OCI-LY3 (cell line): Measurements from ENCODE around the gene ELMO1.

ENCODE experiments used
- H2AFZ ChIP-seq: fragments of 200-600, 300-600 bp; shearing (Covaris generic); 2 replicates; pipeline ENCODE4 v1.6.0; 2014; ENCODE audit warnings: antibody characterized with exemption, low read depth, low read length
- H3K27ac ChIP-seq: fragments of 200-600, 300-600 bp; sonication (generic); 2 replicates; pipeline ENCODE4 v1.5.1; 2014; ENCODE audit warnings: mild to moderate bottlenecking, low read length, moderate library complexity, mixed read lengths
- H3K27me3 ChIP-seq: fragments of 200-600, 300-600 bp; sonication (generic); 2 replicates; pipeline ENCODE4 v1.6.1; 2014; ENCODE audit warnings: low read depth, low read length, mixed read lengths
- H3K36me3 ChIP-seq: fragments of 200-600, 300-600 bp; sonication (generic); replicated peaks from 2 replicates; pipeline ENCODE3; 2014; ENCODE audit warnings: low read depth, low read length, mixed read lengths
- H3K4me1 ChIP-seq: fragments of 300-600, 200-600 bp; sonication (generic); 2 replicates; pipeline ENCODE4 v1.6.1; 2014; ENCODE audit warnings: low read length, mixed read lengths
- H3K4me2 ChIP-seq: fragments of 200-600, 300-600 bp; sonication (generic); 2 replicates; pipeline ENCODE4 v1.6.1; 2014; ENCODE audit warnings: low read length, mixed read lengths
- H3K4me3 ChIP-seq: fragments of 300-600, 200-600 bp; sonication (generic); 2 replicates; pipeline ENCODE4 v1.5.1; 2014; ENCODE audit warnings: antibody characterized with exemption, mild to moderate bottlenecking, low read length, moderate library complexity
- H3K79me2 ChIP-seq: fragments of 300-600, 200-600 bp; shearing (Covaris generic); 2 replicates; pipeline ENCODE4 v1.6.1; 2014; ENCODE audit warnings: mild to moderate bottlenecking, low read length, mixed read lengths
- H3K9ac ChIP-seq: fragments of 300-600, 200-600 bp; shearing (Covaris generic); 2 replicates; pipeline ENCODE4 v1.6.0; 2014; ENCODE audit warnings: mild to moderate bottlenecking, low read length, moderate library complexity
- H3K9me3 ChIP-seq: fragments of 200-600, 300-600 bp; shearing (Covaris generic); 2 replicates; pipeline ENCODE4 v1.6.1; 2014; ENCODE audit warnings: low read length, mixed read lengths; ENCODE audit not compliant: insufficient read depth
- H4K20me1 ChIP-seq: fragments of 200-600, 300-600 bp; sonication (generic); 2 replicates; pipeline ENCODE4 v1.6.1; 2016; ENCODE audit warnings: low read length, mixed read lengths; ENCODE audit not compliant: insufficient read depth
- EZH2phosphoT487 ChIP-seq: fragments of 200-600 bp; shearing (Covaris generic); IDR thresholded peaks from 2 replicates; pipeline ENCODE4 v1.6.1; 2018; ENCODE audit warnings: antibody characterized with exemption, mixed run types, low read depth
- TF ChIP-seq, protein P1 (sequence below): fragments of 200-600, 300-600 bp; sonication (generic); IDR thresholded peaks from 2 replicates; pipeline ENCODE4 v1.5.1; 2014; ENCODE audit warnings: antibody characterized with exemption, low read length, low read depth

The ELMO1 gene

DNA sequence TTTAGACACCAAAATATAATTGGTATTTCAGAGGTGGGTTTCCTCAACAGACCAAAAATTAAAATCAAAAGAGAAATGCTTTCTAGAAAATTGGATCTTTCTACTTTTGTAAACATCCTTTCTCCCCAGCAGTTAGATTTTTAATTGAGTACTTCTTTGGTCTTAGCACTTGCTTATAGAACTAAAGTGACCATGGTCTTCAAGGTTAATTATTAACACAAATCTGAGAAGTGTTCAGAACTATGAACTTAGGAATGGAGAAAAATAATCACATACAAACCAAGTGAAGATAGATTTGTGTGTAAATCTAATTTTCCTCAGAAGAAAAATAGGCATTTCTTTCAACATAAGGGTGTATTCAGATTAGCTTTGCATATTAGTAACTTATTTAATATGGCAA lies 355.4 kb downstream of the ELMO1 start:
- H3K9ac ChIP-seq: no peak overlapping the region
- H3K36me3 ChIP-seq: peaks cover 64% of the 10 kb centered on the region
- H3K79me2 ChIP-seq: 0 out of 2 replicates have a peak, but pooled peaks cover 3% of the 10 kb centered on the region
- H3K27me3 ChIP-seq: no peaks in the 10 kb centered on the region
- H3K4me2 ChIP-seq: no peak overlapping the region
- peaks cover 18% of the 10 kb centered on the region; the same call in 1 of the 2 replicates for H4K20me1 ChIP-seq
- H3K9me3 ChIP-seq: no peaks in the 10 kb centered on the region
- no peak overlapping the region for H3K4me3 ChIP-seq
- no peak overlapping the region for H3K27ac ChIP-seq
- TF ChIP-seq, protein P1, sequence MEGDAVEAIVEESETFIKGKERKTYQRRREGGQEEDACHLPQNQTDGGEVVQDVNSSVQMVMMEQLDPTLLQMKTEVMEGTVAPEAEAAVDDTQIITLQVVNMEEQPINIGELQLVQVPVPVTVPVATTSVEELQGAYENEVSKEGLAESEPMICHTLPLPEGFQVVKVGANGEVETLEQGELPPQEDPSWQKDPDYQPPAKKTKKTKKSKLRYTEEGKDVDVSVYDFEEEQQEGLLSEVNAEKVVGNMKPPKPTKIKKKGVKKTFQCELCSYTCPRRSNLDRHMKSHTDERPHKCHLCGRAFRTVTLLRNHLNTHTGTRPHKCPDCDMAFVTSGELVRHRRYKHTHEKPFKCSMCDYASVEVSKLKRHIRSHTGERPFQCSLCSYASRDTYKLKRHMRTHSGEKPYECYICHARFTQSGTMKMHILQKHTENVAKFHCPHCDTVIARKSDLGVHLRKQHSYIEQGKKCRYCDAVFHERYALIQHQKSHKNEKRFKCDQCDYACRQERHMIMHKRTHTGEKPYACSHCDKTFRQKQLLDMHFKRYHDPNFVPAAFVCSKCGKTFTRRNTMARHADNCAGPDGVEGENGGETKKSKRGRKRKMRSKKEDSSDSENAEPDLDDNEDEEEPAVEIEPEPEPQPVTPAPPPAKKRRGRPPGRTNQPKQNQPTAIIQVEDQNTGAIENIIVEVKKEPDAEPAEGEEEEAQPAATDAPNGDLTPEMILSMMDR: no peak
- TF ChIP-seq EZH2phosphoT487: no peak
- no peaks in the 10 kb centered on the region; the same call in 1 of the 2 replicates for H3K4me1 ChIP-seq
- no peak overlapping the region for H2AFZ ChIP-seq

GRCh38 chr7:37092548-37092947 lies 356.1 kb downstream of the ELMO1 start:
- no peak overlapping the region for H3K4me3 ChIP-seq
- no peak overlapping the region for H2AFZ ChIP-seq
- peaks cover 66% of the 10 kb centered on the region for H3K36me3 ChIP-seq
- TF ChIP-seq, protein P1: no peak
- no peak for TF ChIP-seq EZH2phosphoT487
- H3K79me2 ChIP-seq: no peaks in the 10 kb centered on the region
- H3K4me2 ChIP-seq: no peak overlapping the region
- H3K4me1 ChIP-seq: no peaks in the 10 kb centered on the region; the same call in 1 of the 2 replicates
- H3K27me3 ChIP-seq: no peaks in the 10 kb centered on the region
- no peak overlapping the region for H3K27ac ChIP-seq
- no peaks in the 10 kb centered on the region for H3K9me3 ChIP-seq
- 0 out of 2 replicates have a peak, but pooled peaks cover 13% of the 10 kb centered on the region for H4K20me1 ChIP-seq
- no peak overlapping the region for H3K9ac ChIP-seq

GRCh38 chr7:37089972-37090371 lies 358.7 kb downstream of the ELMO1 start:
- H3K79me2 ChIP-seq: no peaks in the 10 kb centered on the region
- H3K4me1 ChIP-seq: no peaks in the 10 kb centered on the region; the same call in 1 of the 2 replicates
- no peak overlapping the region for H2AFZ ChIP-seq
- H3K4me3 ChIP-seq: no peak overlapping the region
- no peak overlapping the region for H3K27ac ChIP-seq
- TF ChIP-seq, protein P1: no peak
- TF ChIP-seq EZH2phosphoT487: no peak
- no peaks in the 10 kb centered on the region for H3K27me3 ChIP-seq
- no peak overlapping the region for H3K4me2 ChIP-seq
- peaks cover 13% of the 10 kb centered on the region; the same call in 1 of the 2 replicates for H4K20me1 ChIP-seq
- no peak overlapping the region for H3K9ac ChIP-seq
- no peaks in the 10 kb centered on the region for H3K9me3 ChIP-seq
- H3K36me3 ChIP-seq: peaks cover 55% of the 10 kb centered on the region

GRCh38 chr7:37085600-37085999 lies 363.1 kb downstream of the ELMO1 start:
- Histone ChIP-seq H3K27me3 (no peaks in the 10 kb centered on the region), H2AFZ (no peak overlapping the region), H3K36me3 (peaks cover 38% of the 10 kb centered on the region), H3K4me2 (no peak overlapping the region), H3K4me1 (peaks cover 20% of the 10 kb centered on the region), H3K4me3 (no peak overlapping the region), H4K20me1 (peaks cover 44% of the 10 kb centered on the region), H3K9me3 (no peaks in the 10 kb centered on the region), H3K27ac (no peak overlapping the region), H3K9ac (no peak overlapping the region), H3K79me2 (peaks cover 17% of the 10 kb centered on the region)
- TF ChIP-seq EZH2phosphoT487: no peak
- TF ChIP-seq, protein P1: no peak
